Astrocyte (in vitro differentiated cells and primary cell): Measurements from ENCODE around the gene NKAIN2.

ENCODE experiments used
- CTCF ChIP-seq: IDR thresholded peaks from 2 replicates; pipeline ENCODE4 v1.5.1; 2011; ENCODE audit warnings: low read depth, mild to moderate bottlenecking, inconsistent platforms, low read length, moderate library complexity; ENCODE audit not compliant: insufficient read depth
- EZH2 ChIP-seq: IDR thresholded peaks from 2 replicates; pipeline ENCODE4 v1.6.1; 2012; ENCODE audit warnings: mild to moderate bottlenecking, low read length, inconsistent platforms; ENCODE audit not compliant: insufficient read depth

- TF ChIP-seq CTCF (no peak), EZH2 (no peak)
Measured at GRCh38 chr6:124536157-124536841, 732.6 kb downstream of the NKAIN2 start.
